T-helper 17 cell (primary cell): ENCODE results near the gene TXN. TPM values are rescaled to one million over a fixed set of nuclear protein-coding genes. Genes with fewer than 3 reads are reported as not detected.
"Not testable (repeated sequence)": the region's sequence is repeated elsewhere in the genome, so short reads cannot be mapped to it uniquely, and the experiment has no call there.

Experiments
- ATAC-seq: fragments of 150-1000 bp; cut with Tn5 transposase; 2 replicates; pipeline ENCODE4 v1.10.0; 2021; ENCODE audit warnings: mild to moderate bottlenecking, moderate library complexity
- DNase-seq, 3 donors: peaks; one replicate each; pipeline versions ENCODE4 v3.0.0 to v3.0.0-alpha.2; 2020 to 2021
- H3K9me3 ChIP-seq: one replicate; pipeline ENCODE4 v1.7.0; 2013; ENCODE audit warnings: low read length, mild to moderate bottlenecking; ENCODE audit not compliant: control insufficient read depth, poor library complexity, severe bottlenecking
- H3K27ac Mint-ChIP-seq: one replicate; pipeline ENCODE4 v1.8.0; 2022; ENCODE audit warnings: mild to moderate bottlenecking, moderate library complexity, mixed read lengths
- H3K27me3 Mint-ChIP-seq: one replicate; pipeline ENCODE4 v1.8.0; 2022; ENCODE audit warnings: mixed read lengths
- H3K36me3 Mint-ChIP-seq: one replicate; pipeline ENCODE4 v1.8.0; 2022; ENCODE audit warnings: low read depth, mixed read lengths
- H3K4me1 Mint-ChIP-seq: one replicate; pipeline ENCODE4 v1.8.0; 2022; ENCODE audit warnings: mild to moderate bottlenecking, mixed read lengths
- H3K4me3 Mint-ChIP-seq: one replicate; pipeline ENCODE4 v1.8.0; 2022; ENCODE audit warnings: mild to moderate bottlenecking, moderate library complexity, mixed read lengths
- total RNA-seq, 4 donors: library from RNA in 2 of 4; stranded (reverse) in 2 of 4; gene quantifications; one replicate each; pipeline ENCODE4 v1.2.3 and lab custom pipeline; 2022 to 2026

The TXN gene
- total RNA-seq, 2 donors from 2014 or later, result 55.4 to 102 TPM

GRCh38 chr9:110217656-110218099 lies 38.6 kb downstream of the TXN start:
- Mint-ChIP-seq H3K4me1 (peaks cover 5% of the 10 kb centered on the region), H3K4me3 (no peak overlapping the region), H3K27me3 (peaks cover 13% of the 10 kb centered on the region), H3K27ac (no peak overlapping the region), H3K36me3 (no peaks in the 10 kb centered on the region)
- DNase-seq, result no peak
- no peaks in the 10 kb centered on the region for H3K9me3 ChIP-seq
- no peak for ATAC-seq

GRCh38 chr9:110214586-110215355 lies 41.5 kb downstream of the TXN start:
- H3K4me3 Mint-ChIP-seq, result no peak overlapping the region
- H3K4me1 Mint-ChIP-seq, result peaks cover 5% of the 10 kb centered on the region
- ATAC-seq (no peak), DNase-seq (no peak)
- H3K9me3 ChIP-seq, result no peaks in the 10 kb centered on the region
- peaks cover 8% of the 10 kb centered on the region for H3K27me3 Mint-ChIP-seq
- H3K27ac Mint-ChIP-seq, result no peak overlapping the region
- no peaks in the 10 kb centered on the region for H3K36me3 Mint-ChIP-seq

GRCh38 chr9:110214090-110214489 lies 42.2 kb downstream of the TXN start:
- no peak overlapping the region for H3K27ac Mint-ChIP-seq
- no peaks in the 10 kb centered on the region for H3K9me3 ChIP-seq
- H3K4me3 Mint-ChIP-seq, result no peak overlapping the region
- H3K36me3 Mint-ChIP-seq, result no peaks in the 10 kb centered on the region
- H3K4me1 Mint-ChIP-seq, result peaks cover 5% of the 10 kb centered on the region
- ATAC-seq, result no peak
- peaks cover 11% of the 10 kb centered on the region for H3K27me3 Mint-ChIP-seq
- no peak for DNase-seq

- H3K9me3 ChIP-seq, result no peaks in the 10 kb centered on the region
- ATAC-seq (no peak), DNase-seq (no peak)
- Mint-ChIP-seq H3K27me3 (peaks cover 13% of the 10 kb centered on the region), H3K27ac (no peak overlapping the region), H3K36me3 (no peaks in the 10 kb centered on the region), H3K4me1 (peaks cover 5% of the 10 kb centered on the region), H3K4me3 (no peak overlapping the region)
These were observed 42.8 kb downstream of the TXN start for GRCh38 chr9:110213413-110214044.

- Mint-ChIP-seq H3K27ac (no peak within 1 kb of the TSS), H3K27me3 (peaks cover 48% of the 10 kb centered on the region), H3K4me1 (no peaks in the 10 kb centered on the region), H3K36me3 (peaks cover 2% of the 10 kb centered on the region), H3K4me3 (no peak within 1 kb of the TSS)
- ATAC-seq, result no peak
- DNase-seq, result no peak
- no peaks in the 10 kb centered on the region for H3K9me3 ChIP-seq
These were observed 48.3 kb downstream of the TXN start, which contains the start of gene C9orf152 for GRCh38 chr9:110208031-110208430. C9orf152 (minus strand) TSS chr9:110208159; CDS start chr9:110207579, 580 bp downstream.

- Mint-ChIP-seq H3K4me1 (no peaks in the 10 kb centered on the region), H3K36me3 (peaks cover 2% of the 10 kb centered on the region), H3K4me3 (no peak overlapping the region), H3K27me3 (peaks cover 54% of the 10 kb centered on the region), H3K27ac (no peak overlapping the region)
- ATAC-seq, result no peak
- H3K9me3 ChIP-seq, result no peaks in the 10 kb centered on the region
- DNase-seq, result no peak
These were observed 49.2 kb downstream of the TXN start for GRCh38 chr9:110207071-110207641.

- no peaks in the 10 kb centered on the region for H3K4me1 Mint-ChIP-seq
These were observed 49.9 kb downstream of the TXN start for GRCh38 chr9:110206389-110206788.

GRCh38 chr9:110205612-110206011 lies 50.7 kb downstream of the TXN start:
- not testable (repeated sequence) for H3K36me3 Mint-ChIP-seq, H3K9me3 ChIP-seq, DNase-seq, ATAC-seq, H3K4me3 Mint-ChIP-seq, H3K4me1 Mint-ChIP-seq, H3K27ac Mint-ChIP-seq
- peaks cover 62% of the 10 kb centered on the region for H3K27me3 Mint-ChIP-seq

More at GRCh38 chr9:110206389-110206788, 49.9 kb downstream of the TXN start:
- H3K27me3 Mint-ChIP-seq, result peaks cover 59% of the 10 kb centered on the region
- H3K4me3 Mint-ChIP-seq, result no peak overlapping the region
- H3K36me3 Mint-ChIP-seq, result peaks cover 2% of the 10 kb centered on the region
- no peaks in the 10 kb centered on the region for H3K9me3 ChIP-seq
- no peak for ATAC-seq
- no peak overlapping the region for H3K27ac Mint-ChIP-seq
- DNase-seq, result no peak

GRCh38 chr9:110202232-110202631 lies 54.1 kb downstream of the TXN start:
- H3K36me3 Mint-ChIP-seq, result peaks cover 2% of the 10 kb centered on the region
- no peak overlapping the region for H3K27ac Mint-ChIP-seq
- DNase-seq (no peak), ATAC-seq (no peak)
- H3K27me3 Mint-ChIP-seq, result peaks cover 50% of the 10 kb centered on the region
- H3K9me3 ChIP-seq, result no peaks in the 10 kb centered on the region
- no peaks in the 10 kb centered on the region for H3K4me1 Mint-ChIP-seq
- no peak overlapping the region for H3K4me3 Mint-ChIP-seq

- ATAC-seq (no peak), DNase-seq (no peak)
- H3K9me3 ChIP-seq, result no peaks in the 10 kb centered on the region
- no peaks in the 10 kb centered on the region for H3K4me1 Mint-ChIP-seq
- no peak overlapping the region for H3K4me3 Mint-ChIP-seq
- no peak overlapping the region for H3K27ac Mint-ChIP-seq
- H3K36me3 Mint-ChIP-seq, result no peaks in the 10 kb centered on the region
- peaks cover 37% of the 10 kb centered on the region for H3K27me3 Mint-ChIP-seq
These were observed 56.7 kb downstream of the TXN start for GRCh38 chr9:110199643-110200042.

GRCh38 chr9:110198357-110198756 lies 58.0 kb downstream of the TXN start:
- no peaks in the 10 kb centered on the region for H3K36me3 Mint-ChIP-seq
- no peak for ATAC-seq
- peaks cover 28% of the 10 kb centered on the region for H3K27me3 Mint-ChIP-seq
- H3K4me1 Mint-ChIP-seq, result no peaks in the 10 kb centered on the region
- H3K27ac Mint-ChIP-seq, result no peak overlapping the region
- no peaks in the 10 kb centered on the region for H3K9me3 ChIP-seq
- no peak overlapping the region for H3K4me3 Mint-ChIP-seq
- no peak for DNase-seq

- H3K4me3 Mint-ChIP-seq, result no peak overlapping the region
- ATAC-seq (no peak), DNase-seq (no peak)
- peaks cover 3% of the 10 kb centered on the region for H3K36me3 Mint-ChIP-seq
- H3K27me3 Mint-ChIP-seq, result peaks cover 30% of the 10 kb centered on the region
- no peaks in the 10 kb centered on the region for H3K9me3 ChIP-seq
- H3K27ac Mint-ChIP-seq, result no peak overlapping the region
- H3K4me1 Mint-ChIP-seq, result no peaks in the 10 kb centered on the region
These were observed 58.7 kb downstream of the TXN start for GRCh38 chr9:110197330-110198187.

GRCh38 chr9:110196084-110196499 lies 60.2 kb downstream of the TXN start:
- not testable (repeated sequence) for H3K36me3 Mint-ChIP-seq, H3K9me3 ChIP-seq, H3K27ac Mint-ChIP-seq, ATAC-seq, H3K4me3 Mint-ChIP-seq, DNase-seq, H3K4me1 Mint-ChIP-seq
- peaks cover 20% of the 10 kb centered on the region for H3K27me3 Mint-ChIP-seq
